ENCODE results near the gene PCNA. TPM values are rescaled to one million over a fixed set of nuclear protein-coding genes. Genes with fewer than 3 reads are reported as not detected.

PCNA gene
- total and polyA plus RNA-seq, 3 donors from 2014 or later = 55.4 to 121 (median 65.0) TPM

- TF ChIP-seq CTCF (IDR thresholded peaks at IDR 0.05) = no peak
- TF ChIP-seq POLR2A (IDR thresholded peaks at IDR 0.05) = no peak
- Histone ChIP-seq H3K36me3 (ENCODE audit: low read depth, missing control alignments) (no peaks in the 10 kb centered on the region), H3K4me3 (no peak overlapping the region), H3K4me1 (no peaks in the 10 kb centered on the region), H3K9me3 (no peaks in the 10 kb centered on the region), H3K27ac (no peak overlapping the region), H3K27me3 (no peaks in the 10 kb centered on the region)
- DNase-seq = no peak
- intact Hi-C loops (cut with DNase I; ENCODE audit: low total_unique reads) = no loop called here
- 59 to 82% methylated on average over 3 of the region's 3 CpGs for WGBS, 2 donors
Observed at GRCh38 chr20:5088688-5089087, 31.1 kb downstream of the PCNA start.

- whole genome bisulfite sequencing, 2 donors = 91 to 94% methylated on average over 4 of the region's 4 CpGs
Observed at GRCh38 chr20:5085380-5085779, 34.4 kb downstream of the PCNA start.

DNA sequence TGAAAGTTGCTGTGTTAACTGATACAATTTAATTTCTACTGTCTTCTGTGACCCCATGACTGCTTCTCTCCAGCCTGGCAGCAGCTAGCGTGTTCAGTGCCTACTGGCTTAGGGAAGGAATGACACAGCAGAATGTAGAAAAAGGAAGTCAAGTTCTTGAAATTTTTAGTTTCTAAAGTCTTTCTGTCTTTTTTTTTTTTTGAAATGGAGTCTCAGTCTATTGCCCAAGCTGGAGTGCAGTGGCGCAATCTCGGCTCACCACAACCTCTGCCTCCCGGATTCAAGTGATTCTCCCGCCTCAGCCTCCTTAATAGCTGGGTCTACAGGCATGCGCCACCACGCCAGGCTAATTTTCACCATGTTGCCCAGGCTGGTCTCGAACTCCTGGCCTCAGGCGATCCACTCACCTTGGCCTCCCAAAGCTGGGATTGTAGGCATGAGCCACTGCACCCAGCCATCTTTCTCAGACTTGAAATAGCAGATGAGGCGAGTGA is 39.3 kb downstream of the PCNA start:
- peak; percentile 68 for DNase-seq
- no peak overlapping the region for H3K4me3 ChIP-seq
- no peaks in the 10 kb centered on the region for H3K27me3 ChIP-seq
- TF ChIP-seq CTCF (IDR thresholded peaks at IDR 0.05) = no peak
- no peak for TF ChIP-seq POLR2A (IDR thresholded peaks at IDR 0.05)
- peaks cover 4% of the 10 kb centered on the region for H3K4me1 ChIP-seq
- 87 to 88% methylated on average over 10 of the region's 10 CpGs for WGBS, 2 donors
- intact Hi-C loops (cut with DNase I; ENCODE audit: low total_unique reads) = no loop called here
- H3K36me3 ChIP-seq (ENCODE audit: low read depth, missing control alignments) = no peaks in the 10 kb centered on the region
- H3K9me3 ChIP-seq = no peaks in the 10 kb centered on the region
- no peak overlapping the region for H3K27ac ChIP-seq

More at GRCh38 chr20:5085380-5085779, 34.4 kb downstream of the PCNA start:
- intact Hi-C loops (cut with DNase I; ENCODE audit: low total_unique reads) = no loop called here
- TF ChIP-seq CTCF (IDR thresholded peaks at IDR 0.05) (no peak), POLR2A (IDR thresholded peaks at IDR 0.05) (no peak)
- H3K36me3 ChIP-seq (ENCODE audit: low read depth, missing control alignments) = no peaks in the 10 kb centered on the region
- no peaks in the 10 kb centered on the region for H3K27me3 ChIP-seq
- peaks cover 3% of the 10 kb centered on the region for H3K4me1 ChIP-seq
- no peak overlapping the region for H3K27ac ChIP-seq
- H3K9me3 ChIP-seq = no peaks in the 10 kb centered on the region
- no peak overlapping the region for H3K4me3 ChIP-seq
- DNase-seq = no peak

GRCh38 chr20:5078399-5078958 is 41.3 kb downstream of the PCNA start:
- intact Hi-C loops (cut with DNase I; ENCODE audit: low total_unique reads) = no loop called here
- Histone ChIP-seq H3K27ac (peak overlapping the region; percentile 5 to 16), H3K4me3 (no peak overlapping the region), H3K9me3 (no peaks in the 10 kb centered on the region), H3K4me1 (peaks cover 6% of the 10 kb centered on the region), H3K27me3 (no peaks in the 10 kb centered on the region), H3K36me3 (ENCODE audit: low read depth, missing control alignments) (no peaks in the 10 kb centered on the region)
- WGBS, 2 donors = 59 to 77% methylated on average over 11 of the region's 11 CpGs
- peak; percentile 73 for DNase-seq
- TF ChIP-seq POLR2A (IDR thresholded peaks at IDR 0.05) (no peak), CTCF (IDR thresholded peaks at IDR 0.05) (no peak)
